Measurements from ENCODE around the gene TCF19. TPM values are rescaled to one million over a fixed set of nuclear protein-coding genes. Genes with fewer than 3 reads are reported as not detected.

Gene TCF19, protein sequence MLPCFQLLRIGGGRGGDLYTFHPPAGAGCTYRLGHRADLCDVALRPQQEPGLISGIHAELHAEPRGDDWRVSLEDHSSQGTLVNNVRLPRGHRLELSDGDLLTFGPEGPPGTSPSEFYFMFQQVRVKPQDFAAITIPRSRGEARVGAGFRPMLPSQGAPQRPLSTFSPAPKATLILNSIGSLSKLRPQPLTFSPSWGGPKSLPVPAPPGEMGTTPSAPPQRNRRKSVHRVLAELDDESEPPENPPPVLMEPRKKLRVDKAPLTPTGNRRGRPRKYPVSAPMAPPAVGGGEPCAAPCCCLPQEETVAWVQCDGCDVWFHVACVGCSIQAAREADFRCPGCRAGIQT
- 3.7 and 42.6 TPM in 2 replicates for total RNA-seq

DNA sequence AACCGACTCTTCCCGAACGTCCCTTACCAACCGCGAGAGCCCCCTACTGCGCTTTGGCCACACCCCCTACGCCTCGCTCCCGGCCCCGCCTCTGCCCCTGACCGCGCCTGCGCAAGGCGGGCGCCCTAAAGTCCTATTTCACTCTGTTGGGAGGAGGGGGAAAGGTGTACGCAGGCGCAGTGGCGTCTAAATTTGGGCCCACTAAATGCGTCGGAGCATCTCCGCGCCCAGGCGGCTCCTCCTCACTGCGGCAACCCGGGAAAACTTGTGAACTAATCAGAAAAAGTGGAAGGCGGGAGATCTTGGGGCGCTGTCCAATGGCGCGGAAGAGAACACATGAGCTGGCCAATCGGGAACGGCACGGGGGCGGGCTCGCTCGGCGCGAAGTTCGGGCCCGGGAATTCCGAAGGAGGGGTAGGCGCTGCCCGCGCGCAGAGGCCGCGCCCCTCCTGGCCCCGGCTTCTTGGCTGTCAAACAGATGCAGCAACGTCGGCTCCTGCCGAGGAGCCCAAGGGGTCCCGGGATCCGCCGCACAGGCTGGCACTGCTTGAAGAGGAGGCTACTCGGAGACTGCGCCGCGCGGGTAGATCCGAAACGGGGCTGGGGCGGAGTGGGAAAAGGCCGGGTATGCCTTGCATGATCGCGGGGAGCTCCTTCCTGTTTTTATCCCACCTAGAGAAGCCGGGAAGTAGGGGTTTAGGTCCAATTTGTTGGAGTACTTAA, at the start of gene TCF19:
Gene TCF19 (plus strand): TSS at position 450 of the 723 bp plus-strand sequence. CDS start 881 bp downstream, outside the sequence.

DNA sequence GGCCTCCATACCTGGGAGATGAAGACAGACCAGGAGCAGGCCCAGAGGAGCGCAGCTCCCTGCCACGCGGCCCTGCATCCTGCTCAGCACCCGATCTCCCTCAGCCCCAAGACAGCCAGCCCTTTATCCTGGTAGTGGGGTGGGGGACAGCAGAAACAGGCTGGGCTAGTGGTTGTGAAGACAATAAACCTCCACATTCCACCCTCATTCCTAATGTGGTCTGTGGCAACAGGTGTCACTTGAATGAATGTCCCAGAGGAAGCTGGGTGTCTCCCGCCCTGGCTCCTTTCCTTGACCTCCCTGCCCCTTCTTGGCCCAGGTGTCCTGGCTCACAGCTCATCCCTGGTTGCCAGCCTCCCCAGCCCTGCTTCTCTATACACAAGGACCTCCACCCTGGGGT, 45.9 kb upstream of the TCF19 start, which contains the start of gene C6orf15:
Gene C6orf15 (minus strand): TSS at position 98 of the 400 bp plus-strand sequence. CDS start 20 bp downstream, at position 78.

DNA sequence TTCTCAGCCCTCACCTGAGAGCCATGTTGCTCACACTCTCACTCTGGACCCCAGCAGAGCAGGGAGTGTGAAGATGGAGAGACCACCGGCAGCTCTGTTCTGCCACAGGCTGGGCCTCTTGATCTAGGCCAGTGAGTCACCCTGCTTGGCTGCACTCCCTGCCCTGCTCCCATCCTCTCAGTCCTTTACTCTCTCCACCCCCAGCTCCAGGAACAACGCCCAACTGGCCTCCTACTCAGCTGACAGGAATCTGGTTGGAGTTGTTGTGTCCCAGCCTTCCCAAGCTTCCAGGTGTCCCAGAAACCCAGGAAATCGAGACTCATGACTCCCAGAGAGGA, 43.9 kb upstream of the TCF19 start, which contains the start of gene PSORS1C1:
Gene PSORS1C1 (plus strand): TSS at position 260 of the 338 bp plus-strand sequence. CDS start 14,833 bp downstream, outside the sequence.

DNA sequence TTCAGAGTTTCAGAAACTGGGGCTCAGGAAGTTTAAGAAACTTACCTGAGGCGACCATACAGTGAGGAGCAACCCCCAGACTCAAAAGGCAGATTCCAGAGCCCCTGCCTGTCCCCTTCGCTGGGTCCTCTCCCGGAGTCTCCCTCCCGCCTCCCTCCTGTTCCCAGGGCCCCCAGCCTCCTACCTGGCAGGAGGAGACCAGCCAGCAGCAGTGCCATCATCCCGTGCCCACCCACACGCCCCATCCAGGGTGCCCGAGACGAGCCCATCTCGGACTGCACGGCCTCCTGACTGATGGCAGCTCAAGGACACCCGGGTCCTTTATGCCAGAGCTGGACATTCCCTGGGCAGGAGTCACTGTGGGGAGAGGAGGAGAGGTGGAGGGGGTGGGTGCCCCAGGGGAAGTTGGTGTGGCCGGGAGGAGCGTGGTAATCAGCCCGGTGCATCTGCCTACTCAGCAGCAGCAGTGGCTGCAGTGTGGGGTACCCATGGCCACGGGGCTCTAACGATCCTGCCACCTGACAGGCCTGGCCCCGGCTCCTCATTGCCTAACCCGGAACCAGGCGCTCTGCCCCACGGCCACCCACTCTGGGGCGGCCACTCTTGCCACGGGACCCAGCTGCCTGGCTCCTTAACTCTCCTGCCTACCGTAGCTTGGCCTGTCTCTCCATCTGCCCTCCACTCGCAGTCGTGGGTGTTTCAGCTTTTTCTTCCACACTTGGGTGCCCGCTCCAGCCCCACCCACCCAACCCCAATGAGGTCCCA, 38.1 kb upstream of the TCF19 start, which contains the start of gene CDSN:
Gene CDSN (minus strand): TSS at position 296 of the 765 bp plus-strand sequence. CDS start 27 bp downstream, at position 269.

DNA sequence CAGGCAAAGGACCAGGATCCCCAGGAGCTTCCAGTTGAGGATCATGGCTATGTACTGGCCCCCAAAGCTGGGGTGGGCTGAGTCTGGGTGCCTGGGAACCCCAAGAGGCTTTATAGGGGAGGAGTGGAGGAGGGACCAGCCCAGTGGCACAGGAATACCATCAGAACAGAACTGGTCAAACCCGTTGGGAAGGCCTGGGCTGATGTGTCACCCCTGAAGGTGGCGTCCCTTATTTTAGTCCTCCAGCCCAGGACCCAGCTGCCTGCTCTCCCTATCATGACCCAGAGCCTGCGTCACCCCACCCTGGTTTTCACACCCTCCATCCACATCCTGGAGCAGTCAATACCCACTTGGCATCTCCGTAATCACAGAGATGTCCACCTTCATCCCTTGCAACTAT, 19.4 kb upstream of the TCF19 start, which contains the start of gene PSORS1C2:
Gene PSORS1C2 (minus strand): TSS at position 85 of the 400 bp plus-strand sequence. CDS start 40 bp downstream, at position 45.

DNA sequence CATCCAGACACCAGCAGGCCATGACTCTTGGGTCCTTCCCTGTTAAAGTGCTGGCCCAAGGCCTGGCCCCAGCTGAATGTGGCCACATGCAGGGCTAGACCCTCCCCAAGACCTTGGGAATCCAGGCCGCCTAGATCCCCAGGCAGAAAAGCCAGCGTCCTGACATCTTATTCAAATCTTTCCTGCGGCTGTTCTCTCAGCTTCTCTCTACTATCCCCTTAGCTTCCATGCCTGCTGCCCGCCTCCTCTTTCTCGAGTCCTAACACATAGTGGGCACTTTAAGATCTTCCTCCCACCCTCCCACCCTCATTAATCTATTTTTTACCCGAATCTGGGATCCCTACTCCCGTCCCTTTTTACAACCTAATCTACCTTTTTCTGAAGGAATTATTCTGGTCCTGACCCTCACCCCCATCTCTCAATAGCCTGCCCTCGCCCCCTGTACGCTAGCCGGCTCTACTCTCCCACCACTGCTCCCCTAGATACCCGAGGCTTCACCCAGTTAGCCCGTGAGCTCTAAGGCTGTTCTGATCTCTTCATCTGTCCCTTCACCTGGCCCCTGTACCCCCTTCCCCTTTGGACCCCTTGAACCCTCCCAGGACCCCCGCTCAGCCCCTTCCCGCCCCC, 763 bp upstream of the TCF19 start, which contains the start of gene CCHCR1:
Gene CCHCR1 (minus strand): TSS at position 290 of the 627 bp plus-strand sequence. CDS start 202 bp downstream, at position 88.

DNA sequence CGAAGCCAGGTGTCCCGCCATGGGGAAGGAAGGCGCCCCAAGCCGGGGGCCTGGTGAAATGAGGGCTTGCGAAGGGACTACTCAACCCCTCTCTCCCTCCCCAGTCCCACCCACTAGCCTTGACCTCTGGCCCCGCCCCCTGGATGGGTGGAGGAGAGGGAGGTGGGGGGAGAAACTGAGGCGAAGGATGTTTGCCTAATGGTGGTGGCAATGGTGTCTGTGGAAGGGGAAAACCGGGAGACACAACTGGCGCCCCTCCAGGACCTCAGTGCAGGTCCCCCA, 12.2 kb downstream of the TCF19 start, which contains the start of gene POU5F1:
Gene POU5F1 (minus strand): TSS at position 83 of the 282 bp plus-strand sequence. CDS start 62 bp downstream, at position 21.

Other genes starting within 250 kb of the TCF19 start
- 14.4 and 16.5 TPM in 2 replicates for gene VARS2, start 244.4 kb upstream of the TCF19 start, total RNA-seq
- gene SFTA2, start 226.4 kb upstream of the TCF19 start, total RNA-seq = not detected in 2 replicates
- not detected in 2 replicates for gene MUCL3, start 217.6 kb upstream of the TCF19 start, total RNA-seq
- not detected in 2 replicates for gene MUC21, start 174.9 kb upstream of the TCF19 start, total RNA-seq
- gene MUC22, start 148.1 kb upstream of the TCF19 start, total RNA-seq = not detected in 2 replicates
- not detected in 2 replicates for gene C6orf15, start 46.0 kb upstream of the TCF19 start, total RNA-seq
- 0.19 and 1.7 TPM in 2 replicates for gene PSORS1C1, start 43.8 kb upstream of the TCF19 start, total RNA-seq
- gene CDSN, start 38.1 kb upstream of the TCF19 start, total RNA-seq = under 0.01 TPM in 1 of 2 replicates, not detected in the other
- not detected in 2 replicates for gene PSORS1C2, start 19.5 kb upstream of the TCF19 start, total RNA-seq
- 14.7 and 19.0 TPM in 2 replicates for gene CCHCR1, start 787 bp upstream of the TCF19 start, total RNA-seq
- 0.38 and 3.4 TPM in 2 replicates for gene POU5F1, start 12.1 kb downstream of the TCF19 start, total RNA-seq
- gene HLA-C, start 113.5 kb downstream of the TCF19 start, total RNA-seq = 118 and 135 TPM in 2 replicates
- 116 and 206 TPM in 2 replicates for gene HLA-B, start 198.6 kb downstream of the TCF19 start, total RNA-seq
- 45.1 and 62.3 TPM in 2 replicates for gene MICA, start 245.0 kb downstream of the TCF19 start, total RNA-seq

Data from regular cardiac myocyte (primary cell).